Measurements from ENCODE around the gene NUP85.
A peak's percentile ranks its signal among the peaks of the same experiment; 100 is the strongest.
"Not testable (repeated sequence)": the region's sequence is repeated elsewhere in the genome, so short reads cannot be mapped to it uniquely, and the experiment has no call there.

NUP85 gene

DNA sequence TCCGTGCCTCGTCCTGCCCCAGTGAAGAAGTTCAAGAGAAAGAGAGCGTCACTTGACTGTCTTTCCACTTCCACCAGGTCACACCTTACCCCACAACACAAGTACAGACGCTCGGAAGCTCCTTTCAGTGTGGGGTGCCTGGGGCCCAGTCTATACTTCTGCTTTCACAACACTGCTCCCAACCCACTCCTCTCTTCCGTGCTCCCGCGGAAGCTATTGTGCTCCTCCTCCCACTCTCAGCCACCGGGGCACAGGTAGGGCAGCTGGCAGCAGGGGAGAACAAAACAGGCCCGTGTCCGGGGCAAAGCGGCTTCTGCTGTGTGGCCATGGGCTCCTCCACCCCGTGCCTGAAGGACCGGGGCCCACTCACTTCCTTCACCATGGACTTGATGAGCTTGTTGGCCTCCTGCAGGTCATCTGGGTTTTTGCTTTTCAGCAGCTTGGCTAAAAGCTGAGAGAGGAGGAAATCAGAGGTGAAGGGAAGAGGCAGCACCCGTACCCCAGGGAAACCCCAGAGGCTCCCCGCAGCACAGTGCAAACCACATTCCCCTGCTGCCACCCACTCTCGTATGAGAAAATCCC, 37.1 kb downstream of the NUP85 start:
- no peak for DNase-seq

DNA sequence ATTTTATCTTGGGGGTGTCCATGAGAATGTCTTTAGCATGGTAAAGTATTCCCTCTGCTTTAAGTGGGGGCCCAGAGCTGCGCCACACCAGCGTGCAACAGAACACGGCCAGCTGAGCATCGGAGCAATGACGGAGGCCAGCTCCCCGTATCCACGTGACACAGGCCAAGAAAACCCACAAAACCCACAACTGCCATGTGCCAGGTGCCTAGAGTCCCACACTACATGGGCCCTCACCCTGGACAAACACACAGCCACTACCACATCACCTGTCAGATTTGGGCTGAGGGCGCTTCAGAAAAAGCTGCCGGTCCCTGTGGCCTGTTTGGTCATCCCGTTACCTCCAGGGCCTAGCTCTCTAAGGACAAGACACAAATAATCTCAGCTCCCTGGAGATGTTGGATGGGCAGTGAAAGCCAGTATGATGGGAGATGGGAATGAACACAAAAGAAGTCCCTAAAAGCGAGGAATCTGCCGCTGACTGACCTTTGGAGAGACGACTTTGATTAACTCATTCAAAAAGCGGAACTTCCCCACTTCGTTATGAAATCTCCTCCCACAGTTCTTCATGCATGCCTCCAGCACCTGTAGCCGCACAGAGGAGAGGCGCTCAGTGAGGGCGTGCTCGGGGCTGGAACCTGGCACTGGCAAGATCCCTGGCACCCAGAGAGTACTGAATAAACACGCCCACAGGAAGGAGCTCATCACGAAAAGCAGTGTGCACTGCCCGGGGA, 38.8 kb downstream of the NUP85 start:
- peak; percentile 32 for DNase-seq

DNA sequence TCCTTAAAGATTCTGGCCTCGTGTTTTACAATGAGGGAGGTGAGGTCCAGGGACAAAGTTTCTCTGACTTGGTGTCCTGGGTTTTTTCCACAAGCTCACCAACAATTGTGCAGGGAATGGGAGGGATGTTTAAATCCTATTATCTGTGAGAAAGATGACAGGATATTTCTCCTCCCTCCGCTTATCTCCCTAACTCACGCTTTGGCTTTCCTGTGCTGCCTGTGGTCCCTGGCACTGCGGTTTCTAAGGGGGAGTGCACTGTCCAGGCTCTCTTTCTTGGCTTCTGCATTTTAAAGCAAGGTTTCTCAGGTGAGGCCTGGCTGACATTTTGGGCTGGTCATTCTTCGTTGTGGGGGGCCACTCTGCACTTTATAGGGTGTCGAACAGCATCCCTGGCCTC, 39.5 kb downstream of the NUP85 start:
- DNase-seq, result no peak

- DNase-seq, result no peak
Observed at GRCh38 chr17:75246404-75246803, 40.9 kb downstream of the NUP85 start.

DNA sequence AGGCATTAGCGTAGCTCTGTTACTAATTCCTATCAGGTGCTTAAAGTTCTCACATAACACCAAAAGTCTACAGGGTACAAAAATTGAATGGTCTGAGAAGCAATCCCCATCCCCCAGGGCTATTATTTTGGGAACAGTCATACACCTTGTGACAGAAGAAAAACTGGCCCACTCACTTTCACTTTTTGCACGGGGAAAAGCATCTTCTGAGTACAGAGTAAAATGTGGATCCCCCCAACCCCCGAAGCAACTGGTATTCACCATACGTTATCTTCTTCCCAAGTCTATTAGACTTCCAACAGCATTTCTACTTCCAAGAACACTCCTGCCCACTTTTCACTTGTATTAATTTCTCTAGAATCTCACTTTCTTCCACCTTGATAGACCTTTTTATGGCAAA, 44.1 kb downstream of the NUP85 start:
- DNase-seq, result no peak

GRCh38 chr17:75250009-75250471, 44.6 kb downstream of the NUP85 start:
- peak; percentile 89 for DNase-seq

DNA sequence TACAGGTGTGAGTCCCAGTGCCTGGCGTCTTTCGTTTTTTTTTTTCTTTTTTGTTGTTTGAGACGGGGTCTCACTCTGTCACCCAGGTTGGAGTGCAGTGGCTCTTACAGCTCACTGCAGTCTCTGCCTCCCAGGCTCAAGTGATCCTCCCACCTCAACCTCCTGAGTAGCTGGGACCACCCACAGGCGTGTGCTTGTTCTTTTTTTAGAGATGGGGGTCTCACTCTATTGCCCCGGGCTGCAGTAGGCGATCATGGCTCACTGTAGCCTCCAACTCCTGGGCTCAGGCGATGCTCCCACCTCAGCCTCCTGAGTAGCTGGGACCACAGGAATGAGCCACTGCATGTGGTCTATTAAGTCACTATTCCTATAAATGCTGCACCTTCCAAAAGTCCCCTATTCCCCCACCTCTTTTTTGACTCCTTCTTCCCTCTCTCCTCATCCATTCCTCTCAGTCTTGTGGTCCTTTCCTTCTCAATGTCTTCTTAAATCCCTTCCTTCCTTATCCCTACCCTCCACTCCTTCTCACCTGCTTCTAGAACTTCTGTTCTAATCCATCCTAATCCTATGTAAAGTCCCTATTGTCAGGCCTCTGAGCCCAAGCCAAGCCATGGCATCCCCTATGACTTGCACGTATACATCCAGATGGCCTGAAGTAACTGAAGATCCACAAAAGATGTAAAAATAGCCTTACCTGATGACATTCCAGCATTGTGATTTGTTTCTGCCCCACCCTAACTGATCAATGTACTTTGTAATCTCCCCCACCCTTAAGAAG, 46.7 kb downstream of the NUP85 start:
- no peak for DNase-seq

DNA sequence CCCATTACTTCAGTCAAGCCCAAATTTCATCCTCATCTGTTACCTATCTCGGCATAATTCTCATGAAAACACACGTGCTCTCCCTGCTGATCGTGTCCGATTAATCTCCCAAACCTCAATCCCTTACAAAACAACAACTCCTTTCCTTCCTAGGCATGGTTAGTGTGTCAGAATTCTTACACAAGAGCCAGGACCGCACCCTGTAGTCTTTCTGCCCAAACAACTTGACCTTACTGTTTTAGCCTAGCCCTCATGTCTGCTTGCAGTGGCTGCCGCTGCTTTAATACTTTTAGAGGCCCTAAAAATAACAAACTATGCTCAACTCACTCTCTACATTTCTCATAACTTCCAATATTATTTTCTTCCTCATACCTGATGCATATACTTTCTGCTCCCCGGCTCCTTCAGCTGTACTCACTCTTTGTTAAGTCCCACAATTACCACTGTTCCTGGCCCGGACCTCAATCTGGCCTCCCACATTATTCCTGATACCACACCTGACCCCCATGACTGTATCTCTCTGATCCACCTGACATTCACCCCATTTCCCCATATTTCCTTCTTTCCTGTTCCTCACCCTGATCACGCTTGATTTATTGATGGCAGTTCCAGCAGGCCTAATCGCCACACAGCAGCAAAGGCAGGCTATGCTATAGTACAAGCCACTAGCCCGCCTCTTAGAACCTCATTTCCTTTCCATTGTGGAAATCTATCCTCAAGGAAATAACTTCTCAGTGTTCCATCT, 50.6 kb downstream of the NUP85 start:
- not testable (repeated sequence) for DNase-seq

- not testable (repeated sequence) for DNase-seq
Observed at GRCh38 chr17:75257228-75257627, 51.7 kb downstream of the NUP85 start.

- peak; percentile 68 for DNase-seq
Observed at GRCh38 chr17:75260641-75261335, 55.3 kb downstream of the NUP85 start.

DNA sequence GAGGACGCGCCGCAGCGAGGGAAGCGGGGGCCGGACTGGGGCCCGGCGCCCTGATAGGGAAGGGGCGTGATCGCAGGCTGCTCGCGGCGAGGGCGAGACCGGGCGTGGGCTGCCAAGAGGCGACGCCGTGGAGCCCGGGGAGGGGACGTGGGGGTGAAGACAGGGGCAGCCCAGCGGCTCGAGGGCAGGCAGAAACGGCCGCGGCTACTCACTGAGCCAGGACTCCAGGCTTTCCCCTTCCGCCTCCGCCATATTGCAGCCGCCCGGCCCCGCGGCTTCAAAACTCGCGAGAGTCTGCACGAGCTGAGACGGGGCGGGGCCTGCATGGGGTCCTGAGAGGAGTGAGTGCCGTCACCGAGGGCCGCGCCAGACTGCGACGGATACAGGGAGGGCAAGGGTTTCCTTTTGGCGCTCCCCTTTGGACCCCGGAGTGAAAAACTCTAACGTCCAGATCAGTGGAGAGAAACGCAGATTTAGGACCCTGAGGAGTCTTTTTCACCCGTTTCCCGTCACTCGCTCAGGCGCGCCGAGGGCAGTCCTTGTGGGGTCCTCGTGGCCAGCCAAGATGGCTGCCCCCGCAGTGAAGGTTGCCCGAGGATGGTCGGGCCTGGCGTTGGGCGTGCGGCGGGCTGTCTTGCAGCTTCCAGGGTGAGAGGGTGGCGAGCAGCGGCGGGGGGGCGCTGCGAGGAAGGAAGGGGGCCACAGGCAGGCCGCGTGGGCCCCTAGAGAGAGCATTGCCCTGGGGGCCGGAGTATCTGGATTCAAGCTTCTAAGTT, 56.0 kb downstream of the NUP85 start, which contains the start of the genes GGA3 and MRPS7:
GGA3 (minus strand) TSS at position 271 of the 776 bp plus-strand sequence; CDS start at position 252, 19 bp downstream.
MRPS7 (plus strand) TSS at position 544 of the 776 bp plus-strand sequence; CDS start at position 566, 22 bp downstream.
- peak; percentile 97 for DNase-seq

DNA sequence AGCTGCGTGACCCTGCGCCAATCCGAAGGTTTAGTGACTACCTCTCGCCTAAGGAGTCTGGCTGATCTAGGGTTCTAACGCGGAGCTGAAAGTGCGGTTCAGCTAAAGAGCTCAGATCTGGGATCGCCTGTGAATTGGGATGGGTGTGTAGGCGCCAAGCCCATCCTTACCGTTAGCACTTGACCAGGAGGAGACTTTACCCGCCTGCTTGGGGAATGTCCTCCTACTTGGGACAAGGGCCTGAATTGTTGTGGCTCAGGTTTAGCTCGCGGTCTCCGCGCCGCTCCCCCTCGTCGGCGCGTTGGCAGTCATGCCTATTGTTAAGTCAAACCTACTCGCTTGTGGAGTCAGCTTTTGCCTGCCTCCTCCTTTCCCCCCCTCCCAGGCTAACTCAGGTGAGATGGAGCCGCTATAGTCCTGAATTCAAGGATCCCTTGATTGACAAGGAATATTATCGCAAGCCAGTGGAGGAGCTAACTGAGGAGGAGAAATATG, 56.7 kb downstream of the NUP85 start:
- DNase-seq, result no peak

- DNase-seq, result no peak
Observed at GRCh38 chr17:75263055-75263454, 57.6 kb downstream of the NUP85 start.

GRCh38 chr17:75265614-75266315, 60.3 kb downstream of the NUP85 start:
- no peak for DNase-seq

DNA sequence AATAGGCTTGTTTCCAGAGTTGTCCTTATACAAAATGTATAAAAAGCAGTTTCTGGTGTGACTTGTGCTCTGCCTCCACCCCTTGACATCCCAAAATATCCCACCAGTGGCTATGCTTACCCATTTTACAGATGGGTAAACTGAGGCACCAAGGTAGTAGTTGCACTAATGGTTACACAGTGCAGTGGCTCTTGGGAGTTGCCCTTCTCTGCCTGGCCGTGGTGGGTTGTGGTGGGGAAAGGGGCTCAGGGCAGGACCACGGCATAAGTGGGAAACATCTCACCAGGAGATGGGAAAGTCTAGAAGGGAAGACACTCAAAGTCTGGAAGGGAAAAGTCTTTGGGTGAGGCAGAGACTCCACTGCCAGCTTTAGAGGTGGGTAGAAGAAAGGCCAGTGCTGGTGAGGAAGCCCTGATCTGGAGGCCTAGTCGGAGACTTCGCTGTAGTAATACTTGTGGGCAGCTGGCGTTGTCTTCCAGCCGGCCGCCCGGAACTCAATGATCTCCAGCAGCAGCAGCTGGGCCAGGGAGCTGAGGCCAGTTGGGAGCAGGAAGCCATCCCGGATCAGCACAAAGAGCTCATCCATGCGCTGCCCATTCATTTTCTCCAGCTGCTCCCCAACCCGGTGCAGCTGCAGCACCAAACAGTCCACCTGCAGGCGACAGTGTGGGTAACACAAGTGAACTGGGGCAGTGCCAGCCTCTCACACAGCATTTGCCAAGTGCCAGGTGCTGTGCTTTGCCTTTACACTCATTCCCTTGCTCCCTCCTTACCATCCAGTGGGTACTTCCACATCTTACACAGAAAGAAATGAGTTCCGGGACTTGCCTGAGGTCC, 61.1 kb downstream of the NUP85 start:
- DNase-seq, result no peak

DNA sequence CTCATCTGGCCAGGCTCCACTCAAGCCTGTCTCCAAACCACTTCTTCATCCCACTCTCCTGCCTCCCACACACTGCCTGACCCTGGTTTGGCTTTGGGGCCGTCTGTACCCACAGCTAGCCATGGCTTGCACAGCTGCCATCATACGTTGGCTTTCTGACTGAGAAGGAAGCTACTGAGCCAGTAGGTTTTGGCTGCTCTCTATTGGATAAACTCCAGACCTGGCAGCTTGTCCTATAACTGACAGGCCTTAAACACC, 61.6 kb downstream of the NUP85 start:
- DNase-seq, result no peak

DNA sequence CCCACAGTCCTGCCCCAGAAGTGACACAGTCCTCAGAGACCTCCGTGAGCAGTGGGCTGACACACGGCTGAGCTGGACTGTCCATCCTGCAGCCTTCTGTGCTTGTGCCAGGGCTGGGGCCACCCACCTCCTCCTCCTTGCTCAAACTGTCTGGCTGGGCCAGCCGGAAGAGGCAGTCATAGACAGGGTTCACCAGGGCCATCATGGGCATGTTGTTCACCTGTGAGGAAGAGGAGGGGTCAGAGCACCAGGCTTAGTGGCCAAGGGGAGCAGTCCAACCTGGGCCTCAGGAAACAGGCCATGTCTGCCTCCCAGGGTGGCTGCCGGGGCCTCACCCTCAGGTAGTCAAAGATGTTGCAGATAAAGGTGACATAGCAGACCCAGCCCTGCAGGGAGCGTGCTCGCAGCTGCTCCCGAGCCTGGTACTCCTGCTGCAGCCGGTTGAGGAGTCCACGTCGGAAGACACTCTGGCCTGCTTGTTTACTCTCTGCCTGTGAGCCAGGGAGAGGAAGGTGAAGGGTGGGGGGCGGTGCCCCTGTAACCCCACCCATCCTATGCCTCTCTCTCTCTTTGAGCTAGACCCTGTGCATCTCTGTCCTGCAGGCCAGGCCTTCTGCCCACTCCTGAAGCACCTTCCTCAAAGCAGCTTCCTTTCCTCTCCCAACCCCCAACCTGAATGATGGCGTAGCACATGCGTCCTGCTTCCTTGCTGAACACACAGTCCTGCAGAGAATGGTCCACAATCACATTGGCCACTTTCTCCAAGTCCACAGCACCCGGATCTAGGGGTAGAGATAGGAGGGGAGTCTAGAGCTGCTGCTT, 62.1 kb downstream of the NUP85 start:
- DNase-seq, result no peak

GRCh38 chr17:75269844-75270217, 64.4 kb downstream of the NUP85 start:
- DNase-seq, result peak; percentile 25

Data from activated CD4-positive, alpha-beta T cell treated with anti-CD3 and anti-CD28 coated beads for 48 hours (primary cell).